HG03064 (cell line): ENCODE data around the gene ARMH3.

Experiments used
- ATAC-seq: cut with Tn5 transposase; IDR thresholded peaks from one replicate; pipeline ENCODE4 v1.9.1; 2021; ENCODE audit warnings: low read depth; ENCODE audit not compliant: unreplicated experiment

ARMH3 gene, protein sequence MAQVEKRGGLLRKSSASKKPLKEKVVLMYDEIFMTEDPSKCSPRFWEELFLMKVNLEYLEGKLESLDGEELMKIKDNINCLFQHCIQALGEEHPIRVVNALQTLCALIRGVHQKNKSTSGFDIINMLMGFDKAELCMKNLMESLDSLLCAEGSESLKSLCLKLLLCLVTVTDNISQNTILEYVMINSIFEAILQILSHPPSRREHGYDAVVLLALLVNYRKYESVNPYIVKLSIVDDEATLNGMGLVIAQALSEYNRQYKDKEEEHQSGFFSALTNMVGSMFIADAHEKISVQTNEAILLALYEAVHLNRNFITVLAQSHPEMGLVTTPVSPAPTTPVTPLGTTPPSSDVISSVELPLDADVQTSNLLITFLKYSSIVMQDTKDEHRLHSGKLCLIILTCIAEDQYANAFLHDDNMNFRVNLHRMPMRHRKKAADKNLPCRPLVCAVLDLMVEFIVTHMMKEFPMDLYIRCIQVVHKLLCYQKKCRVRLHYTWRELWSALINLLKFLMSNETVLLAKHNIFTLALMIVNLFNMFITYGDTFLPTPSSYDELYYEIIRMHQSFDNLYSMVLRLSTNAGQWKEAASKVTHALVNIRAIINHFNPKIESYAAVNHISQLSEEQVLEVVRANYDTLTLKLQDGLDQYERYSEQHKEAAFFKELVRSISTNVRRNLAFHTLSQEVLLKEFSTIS

DNA sequence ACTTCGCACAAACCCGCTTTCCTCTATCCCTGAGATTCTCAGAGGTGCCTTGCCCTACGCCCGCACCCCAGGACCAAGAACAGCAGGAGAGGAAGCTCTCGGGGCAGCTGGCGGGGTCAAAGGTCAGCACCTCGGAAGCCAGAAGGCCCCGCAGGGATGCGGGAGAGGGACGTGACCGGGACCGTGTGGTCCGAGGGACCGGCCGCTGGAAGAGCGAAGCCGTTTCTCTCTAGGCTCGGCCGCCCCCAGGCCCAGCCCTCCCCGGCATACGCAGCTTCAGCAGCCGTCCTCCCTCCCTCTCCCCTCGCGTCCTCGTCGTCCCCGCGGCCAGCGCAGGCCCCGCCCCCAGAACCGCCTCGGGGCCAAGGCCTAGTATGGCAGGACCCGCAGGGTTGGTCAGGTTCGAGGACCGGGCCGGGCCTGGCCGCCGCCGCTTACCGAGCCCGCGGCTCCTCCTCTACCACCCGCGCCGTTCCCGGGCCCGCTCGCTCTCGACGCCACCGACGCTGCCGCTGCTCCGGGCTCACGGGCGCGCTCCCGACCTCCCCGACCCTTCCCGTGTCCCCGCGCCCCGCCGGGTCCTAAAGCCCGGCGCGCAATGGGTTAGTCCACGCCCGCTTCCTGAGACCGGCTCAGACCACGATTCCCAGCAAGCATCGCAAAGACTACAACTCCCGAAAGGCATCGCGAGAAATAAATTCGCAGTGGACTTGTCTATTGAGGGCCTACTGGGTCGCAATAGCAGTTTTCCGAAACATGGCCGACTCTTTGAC lies at the start of gene ARMH3:
TSS of gene ARMH3 (minus strand) at position 527 of the 773 bp plus-strand sequence. CDS start 16,059 bp downstream, outside the sequence.
- ATAC-seq: peak; percentile 90

DNA sequence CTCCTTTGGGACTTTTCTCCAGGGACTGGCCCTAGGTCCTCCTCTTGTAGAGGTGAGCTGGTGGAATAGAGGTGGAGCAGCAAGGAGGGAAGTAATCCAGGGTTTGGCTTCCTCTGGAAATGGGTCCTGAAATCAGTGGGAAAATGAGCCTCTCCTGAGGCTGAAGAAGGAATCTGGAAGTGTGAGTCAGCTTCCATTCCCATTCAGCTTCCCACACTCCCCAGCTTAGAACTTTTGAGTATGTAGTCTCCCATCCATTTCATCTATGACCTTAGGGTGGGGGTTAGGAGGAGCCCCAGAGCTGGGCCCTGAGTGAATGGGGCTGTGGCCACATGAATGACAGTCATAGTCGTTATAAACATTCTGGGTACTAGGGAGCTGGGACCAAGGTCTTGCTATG lies 46.4 kb upstream of the ARMH3 start:
- no peak for ATAC-seq

DNA sequence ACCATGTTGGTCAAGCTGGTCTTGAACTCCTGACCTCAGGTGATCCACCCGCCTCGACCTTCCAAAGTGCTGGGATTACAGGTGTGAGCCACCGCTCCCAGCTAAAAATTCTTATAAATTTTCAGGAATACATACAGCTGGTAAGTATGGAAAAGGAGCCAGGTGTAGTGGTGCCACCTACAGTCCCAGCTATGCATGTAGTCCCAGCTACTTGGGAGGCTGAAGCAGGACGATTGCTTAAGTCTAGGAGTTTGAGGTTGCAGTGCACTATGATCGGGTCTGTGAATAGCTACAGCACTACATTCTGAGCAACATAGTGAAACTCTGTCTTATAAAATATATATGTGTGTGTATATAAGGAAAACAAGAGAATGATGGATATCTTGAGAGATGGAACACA lies 45.2 kb upstream of the ARMH3 start:
- ATAC-seq: no peak

GRCh38 chr10:102096449-102096848 lies 40.5 kb upstream of the ARMH3 start:
- ATAC-seq: no peak

GRCh38 chr10:102090772-102091171 lies 34.8 kb upstream of the ARMH3 start:
- ATAC-seq: no peak

DNA sequence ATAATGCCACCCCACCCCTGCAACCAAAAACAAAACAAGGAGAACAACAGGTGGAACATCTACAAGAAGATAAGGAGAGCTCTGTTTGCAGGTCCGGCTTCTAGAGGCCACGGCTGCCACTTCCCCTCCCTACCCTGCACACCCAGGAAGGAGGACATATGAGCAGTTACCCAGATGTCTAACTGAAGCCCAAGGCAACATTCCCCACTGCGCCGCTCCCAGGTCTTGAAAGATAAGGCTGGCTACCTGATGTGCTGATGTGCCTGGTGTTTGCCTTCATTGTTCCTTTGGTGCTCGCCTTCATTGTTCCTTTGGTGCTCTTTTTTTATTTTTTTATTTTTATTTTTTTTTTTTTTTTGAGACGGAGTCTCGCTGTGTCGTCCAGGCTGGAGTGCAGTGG lies 30.2 kb upstream of the ARMH3 start:
- ATAC-seq: no peak

DNA sequence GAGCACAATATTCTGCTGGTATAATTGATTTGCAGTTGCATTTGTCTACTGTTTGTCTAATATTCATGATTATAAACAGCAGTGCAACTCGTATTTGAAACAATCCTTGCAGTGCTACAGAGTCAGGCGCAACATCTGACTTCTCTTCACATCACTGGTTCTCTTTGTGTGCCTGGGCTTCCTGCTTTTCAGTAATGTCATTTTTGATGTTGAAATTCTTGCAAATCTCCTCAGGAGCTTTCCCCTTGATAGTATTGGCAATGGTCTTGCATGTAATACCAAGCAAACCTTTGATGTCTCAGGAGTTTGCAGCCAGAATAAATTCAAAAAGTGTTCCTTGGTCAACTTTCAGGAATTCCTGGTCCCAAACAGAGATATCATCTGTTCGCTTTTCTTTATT lies 29.4 kb upstream of the ARMH3 start:
- no peak for ATAC-seq

GRCh38 chr10:102083541-102083940 lies 27.6 kb upstream of the ARMH3 start:
- ATAC-seq: no peak

GRCh38 chr10:102072673-102073527 lies 16.9 kb upstream of the ARMH3 start:
- no peak for ATAC-seq

- no peak for ATAC-seq
These were observed 13.1 kb upstream of the ARMH3 start for GRCh38 chr10:102069071-102069470.

- ATAC-seq: no peak
These were observed 12.2 kb upstream of the ARMH3 start for GRCh38 chr10:102068216-102068615.

DNA sequence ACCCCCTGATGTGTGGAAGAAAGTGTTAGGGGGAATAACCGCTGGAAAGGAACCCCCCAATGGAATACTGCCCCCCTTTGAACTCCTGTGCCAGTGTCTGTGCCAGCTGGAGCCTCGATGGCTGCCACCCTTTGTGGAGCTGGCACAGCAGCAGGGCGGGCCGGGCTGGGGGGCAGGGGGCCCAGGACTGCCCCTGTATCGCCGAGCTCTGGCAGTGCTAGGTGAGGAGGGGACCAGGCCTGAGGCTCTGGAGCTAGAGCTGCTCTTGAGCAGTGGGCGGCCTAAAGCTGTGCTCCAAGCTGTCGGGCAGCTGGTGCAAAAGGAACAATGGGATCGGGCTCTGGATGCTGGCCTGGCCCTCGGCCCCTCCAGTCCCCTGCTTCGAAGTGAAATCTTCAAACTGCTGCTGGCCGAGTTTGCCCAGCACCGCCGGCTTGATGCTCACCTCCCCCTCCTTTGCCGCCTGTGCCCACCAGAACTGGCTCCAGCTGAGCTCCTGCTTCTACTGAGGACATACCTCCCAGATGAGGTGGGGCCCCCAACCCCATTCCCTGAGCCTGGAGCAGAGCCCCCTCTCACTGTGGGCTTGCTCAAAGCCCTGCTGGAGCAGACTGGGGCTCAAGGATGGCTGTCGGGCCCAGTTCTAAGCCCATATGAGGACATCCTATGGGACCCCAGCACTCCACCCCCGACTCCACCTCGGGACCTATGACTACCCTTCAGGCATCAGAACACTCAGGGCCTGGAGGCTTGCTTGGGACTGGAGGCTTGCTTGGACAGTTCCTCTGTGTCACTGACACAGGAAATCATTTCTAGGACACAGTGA lies 11.3 kb upstream of the ARMH3 start:
- ATAC-seq: no peak

- no peak for ATAC-seq
These were observed 10.6 kb upstream of the ARMH3 start for GRCh38 chr10:102066399-102067088.

DNA sequence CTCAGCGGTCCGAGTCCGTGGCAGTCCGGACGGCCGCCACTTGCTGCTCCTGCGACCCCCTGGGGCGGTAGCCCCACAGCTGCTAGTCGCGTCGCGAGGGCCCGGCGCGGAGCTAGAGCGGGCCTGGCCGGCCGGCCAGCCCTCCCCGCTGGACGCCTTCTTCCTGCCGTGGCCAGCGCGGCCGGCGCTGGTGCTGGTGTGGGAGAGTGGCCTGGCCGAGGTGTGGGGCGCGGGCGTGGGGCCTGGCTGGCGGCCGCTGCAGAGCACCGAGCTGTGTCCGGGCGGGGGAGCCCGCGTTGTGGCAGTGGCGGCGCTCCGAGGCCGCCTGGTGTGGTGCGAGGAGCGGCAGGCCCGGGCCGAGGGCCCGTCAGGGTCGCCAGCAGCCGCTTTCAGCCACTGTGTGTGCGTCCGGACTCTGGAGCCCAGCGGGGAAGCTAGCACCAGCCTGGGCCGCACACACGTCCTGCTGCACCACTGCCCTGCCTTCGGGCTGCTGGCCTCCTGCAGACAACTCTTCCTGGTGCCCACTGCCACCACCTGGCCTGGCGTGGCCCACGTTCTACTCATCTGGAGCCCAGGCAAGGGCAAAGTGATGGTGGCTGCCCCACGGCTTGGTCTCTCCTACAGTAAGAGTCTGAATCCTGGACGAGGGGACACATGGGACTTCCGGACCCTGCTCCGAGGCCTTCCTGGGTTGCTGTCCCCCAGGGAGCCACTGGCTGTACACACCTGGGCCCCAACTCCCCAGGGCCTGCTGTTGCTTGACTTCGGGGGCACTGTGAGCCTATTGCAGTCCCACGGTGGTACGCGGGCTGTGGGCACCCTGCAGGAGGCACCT lies 9.8 kb upstream of the ARMH3 start:
- peak; percentile 23 for ATAC-seq

DNA sequence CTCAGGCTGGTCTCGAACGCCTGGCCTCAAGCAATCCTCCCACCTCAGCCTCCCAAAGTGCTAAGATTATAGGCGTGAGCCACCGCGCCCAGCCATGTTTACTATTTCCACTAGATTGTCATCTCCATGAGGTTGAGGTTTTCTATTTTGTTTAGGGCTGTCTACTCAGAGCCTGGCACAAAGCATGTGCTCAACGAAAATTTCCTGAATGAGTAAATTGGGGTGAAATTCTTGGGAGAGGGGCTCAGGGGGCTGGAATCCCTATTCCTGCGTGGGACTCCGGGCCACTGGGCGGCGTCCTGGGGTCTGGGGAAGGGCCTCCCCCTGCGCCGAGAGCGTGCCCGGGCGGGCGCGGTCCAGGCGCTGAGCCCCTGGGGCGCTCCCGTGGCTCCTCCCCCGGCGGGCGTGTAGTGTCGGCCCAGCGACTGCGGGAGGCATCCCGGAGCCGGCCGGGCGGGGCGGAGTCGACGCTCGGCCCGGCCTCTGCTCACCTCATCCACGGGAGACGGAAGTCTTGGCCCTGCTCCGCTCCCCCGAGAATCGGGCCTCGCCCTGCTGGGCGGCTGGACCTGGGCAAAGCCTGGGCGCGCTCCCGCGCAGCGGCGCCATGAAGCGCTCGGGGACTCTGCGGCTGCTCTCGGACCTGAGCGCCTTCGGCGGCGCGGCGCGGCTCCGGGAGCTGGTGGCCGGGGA lies 9.0 kb upstream of the ARMH3 start, which contains the start of gene HPS6:
TSS of gene HPS6 (plus strand) at position 482 of the 693 bp plus-strand sequence. CDS start at position 608, 126 bp downstream.
- ATAC-seq: peak; percentile 91

DNA sequence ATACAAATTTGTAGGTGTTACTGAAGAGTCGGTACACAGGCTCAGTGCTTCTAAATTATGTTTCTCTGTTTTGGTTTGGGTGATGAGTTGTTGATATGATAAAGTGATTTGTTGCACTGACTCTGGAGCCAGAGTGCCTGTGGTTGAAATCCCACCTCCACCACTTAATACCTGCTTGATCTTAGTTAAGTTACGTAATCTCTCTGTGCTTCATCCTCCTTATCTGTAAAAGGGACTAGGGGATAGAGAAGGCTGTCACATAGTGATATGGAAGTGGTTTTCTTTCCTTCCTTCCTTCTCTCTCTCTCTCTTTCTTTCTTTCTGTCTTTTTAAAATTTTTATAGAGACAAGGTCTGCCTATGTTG lies 8.5 kb upstream of the ARMH3 start:
- ATAC-seq: no peak

- ATAC-seq: no peak
These were observed 4.0 kb upstream of the ARMH3 start for GRCh38 chr10:102059987-102060386.
